ENCODE measurements around the gene TFRC. TPM values are rescaled to one million over a fixed set of nuclear protein-coding genes. Genes with fewer than 3 reads are reported as not detected.
A peak's percentile ranks its signal among the peaks of the same experiment; 100 is the strongest.

TFRC gene
- total RNA-seq: 100 to 1,000 TPM; 119 to 225 (median 167) TPM
- long read RNA-seq, donor 1, full-length matches to known transcripts: 26 of 37 reads
- long read RNA-seq, donor 1, partial matches to known transcripts: 8 of 37 reads
- long read RNA-seq, donor 1, other reads (novel, unspliced or antisense): 3 of 37 reads
- long read RNA-seq, donor 2, full-length matches to known transcripts: 3 of 11 reads
- long read RNA-seq, donor 2, partial matches to known transcripts: 4 of 11 reads
- long read RNA-seq, donor 2, other reads (novel, unspliced or antisense): 4 of 11 reads

- Histone ChIP-seq H3K4me3 (peak within 1 kb of the TSS; percentile 97), H3K36me3 (ENCODE audit: low read depth) (no peaks in the 10 kb centered on the region), H3K4me1 (ENCODE audit: low read depth) (peaks cover 29% of the 10 kb centered on the region), H3K9me3 (no peaks in the 10 kb centered on the region)
- TF ChIP-seq CTCF (IDR thresholded peaks at IDR 0.05): no peak
- ATAC-seq (peak; percentile 95), DNase-seq (peak; percentile 97 to 98 (median 98))
- intact Hi-C loops (cut with DNase I, micrococcal nuclease): no loop called here
These were observed at the start of gene TFRC for GRCh38 chr3:196081834-196082618. Gene TFRC (minus strand): TSS chr3:196082090. CDS start chr3:196077099, 4,991 bp downstream.

GRCh38 chr3:196128172-196128843 lies 46.4 kb upstream of the TFRC start:
- DNase-seq: peak in 1 of 3 donors; percentile 18
- no peak for TF ChIP-seq CTCF (IDR thresholded peaks at IDR 0.05)
- ATAC-seq: no peak

GRCh38 chr3:196127308-196128040 lies 45.6 kb upstream of the TFRC start:
- H3K4me3 ChIP-seq: no peak overlapping the region
- H3K36me3 ChIP-seq (ENCODE audit: low read depth): no peaks in the 10 kb centered on the region
- H3K9me3 ChIP-seq: no peaks in the 10 kb centered on the region
- TF ChIP-seq CTCF (IDR thresholded peaks at IDR 0.05): no peak
- intact Hi-C loops (cut with DNase I, micrococcal nuclease): no loop called here
- ATAC-seq (peak; percentile 79), DNase-seq (peak; percentile 19 to 54 (median 46))
- peaks cover 6% of the 10 kb centered on the region for H3K4me1 ChIP-seq (ENCODE audit: low read depth)

More at GRCh38 chr3:196128172-196128843, 46.4 kb upstream of the TFRC start:
- H3K4me1 ChIP-seq (ENCODE audit: low read depth): peaks cover 6% of the 10 kb centered on the region
- H3K9me3 ChIP-seq: no peaks in the 10 kb centered on the region
- H3K36me3 ChIP-seq (ENCODE audit: low read depth): no peaks in the 10 kb centered on the region
- intact Hi-C loops (cut with DNase I, micrococcal nuclease): no loop called here
- no peak overlapping the region for H3K4me3 ChIP-seq

GRCh38 chr3:196124608-196125007 lies 42.7 kb upstream of the TFRC start:
- Histone ChIP-seq H3K4me3 (no peak overlapping the region), H3K4me1 (ENCODE audit: low read depth) (peaks cover 6% of the 10 kb centered on the region), H3K36me3 (ENCODE audit: low read depth) (no peaks in the 10 kb centered on the region), H3K9me3 (no peaks in the 10 kb centered on the region)
- intact Hi-C loops (cut with DNase I, micrococcal nuclease): no loop called here
- no peak for ATAC-seq
- peak in 1 of 3 donors; percentile 2 for DNase-seq
- no peak for TF ChIP-seq CTCF (IDR thresholded peaks at IDR 0.05)

DNA sequence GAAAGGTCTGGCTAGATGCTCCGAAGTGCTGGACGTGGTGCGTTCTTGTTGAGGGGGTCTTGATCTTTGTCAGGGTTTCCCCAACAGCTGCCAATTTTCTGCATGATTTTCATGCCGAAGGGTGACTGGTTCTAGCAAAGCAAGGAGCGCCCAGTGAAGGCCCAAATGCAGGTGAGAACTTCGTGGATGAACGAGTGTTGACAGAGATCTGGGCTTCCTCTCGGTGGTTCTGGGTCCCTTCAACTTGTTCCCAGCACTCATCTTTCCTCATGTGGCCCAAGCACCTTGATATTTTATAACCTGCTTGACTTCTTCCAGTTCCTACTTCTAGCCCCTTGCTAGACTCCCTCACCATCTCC lies 40.8 kb upstream of the TFRC start:
- no peaks in the 10 kb centered on the region for H3K9me3 ChIP-seq
- H3K4me1 ChIP-seq (ENCODE audit: low read depth): peaks cover 5% of the 10 kb centered on the region
- ATAC-seq (no peak), DNase-seq (no peak)
- H3K36me3 ChIP-seq (ENCODE audit: low read depth): no peaks in the 10 kb centered on the region
- intact Hi-C loops (cut with DNase I, micrococcal nuclease): no loop called here
- no peak for TF ChIP-seq CTCF (IDR thresholded peaks at IDR 0.05)
- H3K4me3 ChIP-seq: no peak overlapping the region

Measured in mucosa of descending colon (tissue), 3 donors.